ENCODE data around the gene SGK1.

GRCh38 chr6:134216301-134217010, 101.5 kb downstream of the SGK1 start:
- TF ChIP-seq SP1 (IDR thresholded peaks at IDR 0.05), result no peak
- TF ChIP-seq PKNOX1 (IDR thresholded peaks at IDR 0.05), result no peak
- TF ChIP-seq NFRKB (IDR thresholded peaks at IDR 0.05), result no peak
- TF ChIP-seq TARDBP (IDR thresholded peaks at IDR 0.05), result no peak
- TF ChIP-seq FOXM1 (IDR thresholded peaks at IDR 0.05; ENCODE audit: borderline replicate concordance), result no peak
- no peak for TF ChIP-seq HDGF (IDR thresholded peaks at IDR 0.05; ENCODE audit: borderline replicate concordance)
- TF ChIP-seq FOXA1 (IDR thresholded peaks at IDR 0.05), result no peak
- no peak for TF ChIP-seq FOXK2 (IDR thresholded peaks at IDR 0.05)
- no peak for TF ChIP-seq SUZ12 (IDR thresholded peaks at IDR 0.05)

All from HEK293T (cell line).